Measurements from ENCODE around the gene MYOZ1.

The MYOZ1 gene

GRCh38 chr10:73644015-73644743, 2.9 kb upstream of the MYOZ1 start:
- no peak for TF ChIP-seq MYC (IDR thresholded peaks at IDR 0.05; ENCODE audit: low read depth, low read length)
- peak; percentile 83 for TF ChIP-seq CTCF (IDR thresholded peaks at IDR 0.05; ENCODE audit: low read depth, low read length)
- peak; percentile 23; the same call in 1 of the 2 replicates for TF ChIP-seq MAX (IDR thresholded peaks at IDR 0.05; ENCODE audit: low read depth, low read length)
- DNase-seq (ENCODE audit: low read depth), result peak; percentile 77
- H3K4me3 ChIP-seq (ENCODE audit: low read depth, low read length), result no peak overlapping the region

- TF ChIP-seq POLR2A (IDR thresholded peaks at IDR 0.05; ENCODE audit: extremely low read depth, insufficient read length) (no peak), CTCF (IDR thresholded peaks at IDR 0.05; ENCODE audit: low read depth, low read length) (no peak), MAX (IDR thresholded peaks at IDR 0.05; ENCODE audit: low read depth, low read length) (no peak), MYC (IDR thresholded peaks at IDR 0.05; ENCODE audit: low read depth, low read length) (no peak)
- no peak overlapping the region for H3K4me3 ChIP-seq (ENCODE audit: low read depth, low read length)
Observed at GRCh38 chr10:73643362-73643761, 2.1 kb upstream of the MYOZ1 start.

GRCh38 chr10:73639286-73639685, 2.0 kb downstream of the MYOZ1 start:
- H3K4me3 ChIP-seq (ENCODE audit: low read depth, low read length), result no peak overlapping the region
- no peak for DNase-seq (ENCODE audit: low read depth)
- TF ChIP-seq CTCF (IDR thresholded peaks at IDR 0.05; ENCODE audit: low read depth, low read length), result no peak
- no peak for TF ChIP-seq MAX (IDR thresholded peaks at IDR 0.05; ENCODE audit: low read depth, low read length)
- no peak for TF ChIP-seq MYC (IDR thresholded peaks at IDR 0.05; ENCODE audit: low read depth, low read length)
- TF ChIP-seq POLR2A (IDR thresholded peaks at IDR 0.05; ENCODE audit: extremely low read depth, insufficient read length), result no peak

More at GRCh38 chr10:73643362-73643761, 2.1 kb upstream of the MYOZ1 start:
- DNase-seq (ENCODE audit: low read depth), result no peak

- TF ChIP-seq CTCF (IDR thresholded peaks at IDR 0.05; ENCODE audit: low read depth, low read length) (no peak), MAX (IDR thresholded peaks at IDR 0.05; ENCODE audit: low read depth, low read length) (no peak), POLR2A (IDR thresholded peaks at IDR 0.05; ENCODE audit: extremely low read depth, insufficient read length) (no peak), MYC (IDR thresholded peaks at IDR 0.05; ENCODE audit: low read depth, low read length) (no peak)
- DNase-seq (ENCODE audit: low read depth), result no peak
- H3K4me3 ChIP-seq (ENCODE audit: low read depth, low read length), result no peak overlapping the region
Observed at GRCh38 chr10:73635781-73636180, 5.5 kb downstream of the MYOZ1 start.

- TF ChIP-seq MYC (IDR thresholded peaks at IDR 0.05; ENCODE audit: low read depth, low read length), result no peak
- TF ChIP-seq MAX (IDR thresholded peaks at IDR 0.05; ENCODE audit: low read depth, low read length), result no peak
- no peak for TF ChIP-seq CTCF (IDR thresholded peaks at IDR 0.05; ENCODE audit: low read depth, low read length)
- TF ChIP-seq POLR2A (IDR thresholded peaks at IDR 0.05; ENCODE audit: extremely low read depth, insufficient read length), result no peak
- DNase-seq (ENCODE audit: low read depth), result no peak
- H3K4me3 ChIP-seq (ENCODE audit: low read depth, low read length), result no peak overlapping the region
Observed at GRCh38 chr10:73634421-73634820, 6.9 kb downstream of the MYOZ1 start.

Data from NB4 (cell line).